Activated CD8-positive, alpha-beta memory T cell treated with anti-CD3 and anti-CD28 coated beads, Interleukin-2, amount 50 U/mL, for 48 hours (primary cell): ENCODE measurements around the gene PYGB.

Experiments used
- DNase-seq: peaks from one replicate; pipeline ENCODE4 v3.0.0-alpha.2; 2020

The PYGB gene

DNA sequence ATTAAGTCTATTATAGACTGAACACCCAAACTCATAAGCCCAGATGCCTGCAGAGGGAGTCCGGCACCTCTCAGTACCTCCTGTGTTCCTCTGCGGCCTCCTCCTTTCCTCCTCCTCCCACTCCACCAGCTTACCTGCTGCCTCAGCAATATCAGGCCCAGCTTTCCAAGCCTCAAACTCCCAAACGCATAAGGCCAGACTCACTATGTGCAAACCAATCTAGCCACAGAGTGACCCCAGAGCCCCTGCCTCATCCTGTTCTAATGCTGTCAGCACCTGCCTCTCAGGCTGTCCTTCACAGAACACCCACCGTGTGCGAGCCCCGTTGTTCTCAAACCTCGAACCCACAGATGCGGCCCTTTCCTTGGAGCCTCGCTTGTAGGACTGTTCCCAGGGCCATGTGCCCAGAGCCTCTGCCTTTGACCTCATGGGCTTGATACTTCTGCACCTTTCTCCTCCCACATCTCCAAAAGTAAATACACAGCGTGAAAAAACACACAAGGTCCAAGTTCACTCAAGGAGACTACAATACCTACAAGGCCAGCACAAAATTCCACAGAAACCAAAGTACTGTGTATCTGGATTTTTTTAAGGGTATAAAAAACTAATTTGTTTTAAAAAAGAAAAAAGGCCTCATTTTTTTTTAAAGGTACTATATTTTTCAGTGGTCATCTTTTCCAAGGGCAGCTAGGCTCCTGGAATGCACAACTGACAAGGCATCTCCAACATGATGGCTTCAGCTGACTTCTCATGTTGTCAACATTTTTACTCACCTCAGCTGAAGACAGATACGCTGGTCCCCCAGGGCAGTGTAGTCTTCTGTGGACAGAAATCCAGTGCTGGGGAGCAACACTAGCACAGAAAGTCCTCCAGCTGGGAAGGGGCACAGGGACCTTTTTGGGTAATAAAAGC, 90.5 kb downstream of the PYGB start:
- no peak for DNase-seq

DNA sequence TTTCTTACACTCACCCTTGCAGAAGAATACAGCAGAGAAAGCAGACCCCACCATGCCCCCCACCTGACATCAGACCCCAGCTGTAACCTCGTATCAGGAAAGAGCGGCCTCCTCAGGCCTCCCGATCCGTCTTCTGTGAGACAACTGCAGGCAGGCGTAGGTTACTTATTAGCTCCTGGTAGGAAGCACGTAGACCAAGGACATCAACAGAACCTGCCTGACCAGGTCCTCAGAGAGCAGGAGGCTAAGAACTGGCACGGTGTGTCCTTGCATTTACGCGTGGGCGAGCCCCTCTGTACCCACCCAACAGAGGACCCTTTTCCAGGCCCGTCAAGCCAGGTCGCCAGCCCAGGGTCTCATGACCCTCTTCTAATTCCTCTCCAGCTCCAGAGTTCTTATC, 91.7 kb downstream of the PYGB start:
- no peak for DNase-seq

DNA sequence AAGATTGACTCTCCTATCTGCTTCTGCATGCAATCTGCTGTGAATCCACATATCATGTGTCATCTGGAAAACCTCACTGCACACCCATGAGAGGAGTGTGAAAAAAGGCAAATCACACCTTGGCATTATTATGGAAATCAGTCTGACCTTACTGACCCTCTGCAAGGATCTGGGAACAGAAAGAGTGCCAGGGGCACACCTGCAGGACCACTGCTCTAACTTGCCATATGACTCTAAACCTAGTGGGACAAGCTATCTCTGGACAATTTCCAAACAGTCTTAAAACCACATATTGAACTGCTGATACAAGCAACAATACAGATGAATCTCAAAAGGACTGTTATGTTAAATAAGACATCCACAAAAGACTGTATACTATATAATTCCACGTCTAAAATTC, 92.5 kb downstream of the PYGB start:
- no peak for DNase-seq

DNA sequence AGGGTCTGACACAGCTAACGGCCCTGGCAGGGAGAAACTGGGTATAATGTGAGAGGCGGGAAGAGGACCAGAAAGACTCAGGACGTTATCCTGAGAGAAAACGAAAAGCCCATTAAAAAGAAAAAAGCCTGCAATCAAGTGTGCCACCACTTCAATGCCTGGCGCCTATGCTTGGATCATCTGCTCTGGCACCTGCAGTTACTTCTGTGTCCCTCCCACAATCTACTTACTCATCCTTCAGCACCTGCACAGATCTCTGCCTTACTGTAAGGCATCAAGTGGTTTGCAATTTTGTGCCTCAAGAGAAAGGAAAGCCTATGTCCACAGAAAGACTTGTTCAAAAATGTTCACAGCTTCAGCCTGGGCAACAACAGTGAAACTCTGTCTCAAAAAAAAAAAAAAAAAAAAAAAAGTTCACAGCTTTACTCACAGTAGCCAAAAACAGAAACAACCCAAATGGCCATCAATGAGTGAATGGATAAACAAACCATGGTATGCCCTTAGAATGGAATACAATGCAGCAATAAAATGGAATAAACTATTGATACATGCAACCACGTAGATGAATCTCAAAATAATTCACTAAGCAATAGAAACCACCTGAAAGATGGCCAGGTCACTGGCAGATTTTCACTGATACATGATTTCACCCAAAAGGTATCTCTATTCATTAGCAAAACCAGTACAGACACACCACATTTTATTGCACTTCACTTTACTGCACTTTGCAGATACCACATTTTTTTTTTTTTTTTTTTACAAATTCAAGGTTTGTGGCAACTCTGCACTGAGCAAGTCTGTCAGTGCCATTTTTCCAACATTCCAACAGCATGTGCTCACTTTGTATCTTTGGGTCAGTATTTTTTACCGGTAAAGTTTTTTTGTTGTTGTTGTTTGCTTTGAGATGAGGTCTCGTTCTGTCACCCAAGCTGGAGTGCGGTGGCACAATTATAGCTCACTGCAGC, 94.1 kb downstream of the PYGB start:
- DNase-seq, result no peak

DNA sequence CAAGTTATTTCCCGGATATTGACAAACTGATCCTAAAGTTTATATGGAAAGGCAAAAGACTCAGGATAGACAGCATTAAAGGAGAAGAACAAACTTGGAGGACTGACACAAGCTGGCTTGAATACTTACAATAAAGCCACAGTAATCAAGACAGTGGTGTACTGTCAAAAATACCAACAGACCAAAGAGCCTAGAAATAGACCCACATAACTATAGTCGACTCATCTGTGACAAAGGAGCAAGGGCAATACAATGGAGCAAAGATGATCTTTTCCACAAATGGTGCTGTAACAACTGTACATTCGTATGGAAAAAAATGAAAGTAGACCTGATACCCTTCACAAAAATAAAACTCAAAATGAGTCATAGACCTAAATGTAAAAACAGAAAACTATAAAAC, 96.7 kb downstream of the PYGB start:
- no peak for DNase-seq

DNA sequence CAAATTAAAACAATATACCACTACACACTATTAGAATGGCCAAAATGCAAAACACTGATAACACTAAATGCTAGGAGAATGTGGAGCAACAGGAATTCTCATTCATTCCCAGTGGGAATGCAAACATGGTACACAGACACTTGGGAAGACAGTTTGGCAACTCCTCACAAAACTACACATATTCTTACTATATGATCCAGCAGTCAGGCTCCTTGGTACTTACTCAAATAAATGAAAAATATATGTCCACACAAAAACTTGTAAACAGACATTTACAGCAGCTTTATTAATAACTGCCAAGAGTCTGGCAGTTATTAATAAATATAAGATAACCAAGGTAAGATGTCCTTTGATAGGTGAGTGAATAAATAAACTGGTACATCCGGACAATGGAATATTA, 97.8 kb downstream of the PYGB start:
- DNase-seq, result no peak

DNA sequence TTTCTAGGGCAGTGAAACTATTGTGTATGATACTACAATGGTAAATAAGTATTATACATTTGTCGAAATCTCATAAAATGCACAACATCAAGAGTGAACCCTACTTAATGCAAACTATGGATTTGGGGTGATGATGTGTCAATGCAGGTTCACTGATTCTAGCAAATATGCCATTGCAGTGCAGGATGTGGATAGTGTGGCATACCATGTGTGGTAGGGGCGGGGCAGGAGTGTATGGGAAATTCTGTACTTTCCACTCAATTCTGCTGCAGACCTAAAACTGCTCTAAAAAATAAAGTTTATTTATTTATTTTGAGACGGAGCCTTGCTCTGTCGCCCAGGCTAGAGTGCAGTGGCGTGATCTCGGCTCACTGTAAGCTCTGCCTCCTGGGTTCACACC, 98.5 kb downstream of the PYGB start:
- no peak for DNase-seq
